ENCODE measurements around the gene EPS8L2. TPM values are rescaled to one million over a fixed set of nuclear protein-coding genes. Genes with fewer than 3 reads are reported as not detected.

EPS8L2 gene
- total RNA-seq, 1 experiment from 2014 or later, result 92.8 TPM

GRCh38 chr11:727281-727701, 21.3 kb downstream of the EPS8L2 start:
- Histone ChIP-seq H3K27me3 (ENCODE audit: insufficient read depth, low read length) (no peaks in the 10 kb centered on the region), H4K5ac (ENCODE audit: insufficient read length, low read depth, low read length) (no peak overlapping the region), H3K14ac (ENCODE audit: insufficient read depth, low read length) (no peak overlapping the region; the same call in 1 of the 2 replicates), H2BK5ac (ENCODE audit: insufficient read length, low read length) (no peak overlapping the region), H3K27ac (ENCODE audit: insufficient read length, low read depth, low read length) (no peak overlapping the region), H3K79me1 (ENCODE audit: insufficient read depth, low read depth, low read length, poor library complexity, severe bottlenecking) (no peaks in the 10 kb centered on the region), H3K4me1 (ENCODE audit: insufficient read depth, low read length) (no peaks in the 10 kb centered on the region), H2BK20ac (ENCODE audit: low read depth, low read length, poor library complexity, severe bottlenecking) (no peak overlapping the region), H2BK15ac (ENCODE audit: low read depth, low read length) (no peak overlapping the region), H4K8ac (replicated peaks; ENCODE audit: insufficient read length, low read depth, low read length) (no peak overlapping the region), H2BK12ac (ENCODE audit: insufficient read length, low read depth, low read length) (no peak overlapping the region), H3K4me2 (ENCODE audit: insufficient read depth, insufficient read length, low read length) (no peak overlapping the region), H2AFZ (ENCODE audit: low read length) (no peak overlapping the region), H4K91ac (ENCODE audit: insufficient read length, low read depth, low read length) (no peak overlapping the region), H3T11ph (ENCODE audit: low read length) (no peak overlapping the region), H3K9me3 (ENCODE audit: control insufficient read depth, low read depth, low read length) (no peaks in the 10 kb centered on the region), H4K20me1 (ENCODE audit: control insufficient read depth, insufficient read depth, insufficient read length) (no peaks in the 10 kb centered on the region), H2BK120ac (ENCODE audit: low read depth, low read length, poor library complexity, severe bottlenecking) (no peak overlapping the region), H3K18ac (ENCODE audit: insufficient read length, low read depth, low read length) (no peak overlapping the region), H3K79me2 (ENCODE audit: insufficient read depth, low read length) (no peaks in the 10 kb centered on the region), H3K56ac (ENCODE audit: insufficient read length, low read depth, low read length) (no peak overlapping the region), H3K23ac (ENCODE audit: insufficient read length, low read depth, low read length) (no peak overlapping the region), H3K23me2 (ENCODE audit: insufficient read length, low read depth, low read length, poor library complexity, severe bottlenecking) (peaks cover 7% of the 10 kb centered on the region), H2AK5ac (ENCODE audit: insufficient read length, low read length) (no peak overlapping the region), H3K9ac (ENCODE audit: extremely low read depth, insufficient read length, low read length) (no peak overlapping the region), H3K4ac (ENCODE audit: low read depth, low read length) (no peak overlapping the region)
- H3K4me1 Mint-ChIP-seq, result peaks cover 5 to 19% of the 10 kb centered on the region in 2 experiments; a peak in 3 of 4 replicates
- peaks cover 0 to 8% (median 0%) of the 10 kb centered on the region in 3 experiments; a peak in 2 of 7 replicates for H3K36me3 Mint-ChIP-seq (ENCODE audit: insufficient read depth in 1 of 3, low read depth in 3 of 3)
- H3K27ac Mint-ChIP-seq, result no peak overlapping the region
- peak overlapping the region in 1 of 2 experiments; percentile 12; a peak in 1 of 5 replicates for H3K4me3 Mint-ChIP-seq
- no peaks in the 10 kb centered on the region for H3K27me3 Mint-ChIP-seq (ENCODE audit: low read depth)
- no CpG with 5 or more reads among the region's 12 CpGs for WGBS (ENCODE audit: extremely low coverage, insufficient read length, low lambda C conversion rate)
- no peaks in the 10 kb centered on the region for H3K9me3 Mint-ChIP-seq
- no peak for TF ChIP-seq CTCF (conservative IDR thresholded peaks at IDR 0.05)
- no peak for DNase-seq
